ENCODE results near the gene MAML2. TPM values are rescaled to one million over a fixed set of nuclear protein-coding genes. Genes with fewer than 3 reads are reported as not detected.

Gene MAML2
- total RNA-seq, 2 experiments from 2014 or later = 0.15 to 1.0 TPM

- Histone ChIP-seq H3K4me3 (ENCODE audit: low read depth, low read length, poor library complexity, severe bottlenecking) (no peak overlapping the region), H2AFZ (ENCODE audit: low read length) (no peak overlapping the region), H3K79me2 (ENCODE audit: insufficient read depth, low read depth, low read length) (no peaks in the 10 kb centered on the region), H3K9me2 (ENCODE audit: insufficient read depth, low read length) (no peaks in the 10 kb centered on the region), H3K27ac (ENCODE audit: low read depth, low read length, poor library complexity, severe bottlenecking) (no peak overlapping the region), H3K4me2 (ENCODE audit: low read length) (no peak overlapping the region), H3K4me1 (ENCODE audit: insufficient read depth, low read length, poor library complexity, severe bottlenecking) (no peaks in the 10 kb centered on the region), H3K9me3 (ENCODE audit: low read length) (no peaks in the 10 kb centered on the region), H3K36me3 (ENCODE audit: insufficient read depth, low read length) (no peaks in the 10 kb centered on the region), H4K20me1 (ENCODE audit: insufficient read depth, low read length) (no peaks in the 10 kb centered on the region)
- TF ChIP-seq CTCF (conservative IDR thresholded peaks at IDR 0.05; ENCODE audit: low read length) (no peak), EZH2phosphoT487 (IDR thresholded peaks at IDR 0.05; ENCODE audit: borderline replicate concordance, low read depth, low read length) (no peak)
- intact Hi-C loops (cut with micrococcal nuclease; ENCODE audit: unreplicated experiment) = no loop called here
- ChIA-PET CTCF (ENCODE audit: unreplicated experiment) (no interaction called here), POLR2A (interaction anchor here (1.7 kb wide), 1 partner anchor 250 kb away, joined by 7 read pairs; the partner anchor contains the start of gene MAML2)
- DNase-seq (ENCODE audit: low spot score) = no peak
- BruUV-seq (replicated peaks) = no TSS peak
Observed at GRCh38 chr11:96092511-96092910, 250.5 kb downstream of the MAML2 start.

- no peak overlapping the region for H2AFZ ChIP-seq (ENCODE audit: low read length)
- BruUV-seq (replicated peaks) = no TSS peak
- H3K79me2 ChIP-seq (ENCODE audit: insufficient read depth, low read depth, low read length) = no peaks in the 10 kb centered on the region
- CTCF ChIA-PET (ENCODE audit: unreplicated experiment) = interaction anchor here (2.4 kb wide), 1 partner anchor 252 kb away, joined by 6 read pairs; the partner anchor contains the start of gene MAML2
- intact Hi-C loops (cut with micrococcal nuclease; ENCODE audit: unreplicated experiment) = loop anchor here (1.0 kb wide), 2 partner anchors 252 to 301 kb away; partner anchors contain the start of gene MAML2
- H3K9me3 ChIP-seq (ENCODE audit: low read length) = no peaks in the 10 kb centered on the region
- no peaks in the 10 kb centered on the region for H3K4me1 ChIP-seq (ENCODE audit: insufficient read depth, low read length, poor library complexity, severe bottlenecking)
- no peaks in the 10 kb centered on the region for H3K9me2 ChIP-seq (ENCODE audit: insufficient read depth, low read length)
- no peak overlapping the region for H3K27ac ChIP-seq (ENCODE audit: low read depth, low read length, poor library complexity, severe bottlenecking)
- no peaks in the 10 kb centered on the region for H4K20me1 ChIP-seq (ENCODE audit: insufficient read depth, low read length)
- H3K4me3 ChIP-seq (ENCODE audit: low read depth, low read length, poor library complexity, severe bottlenecking) = no peak overlapping the region
- DNase-seq (ENCODE audit: low spot score) = peak; percentile 64
- H3K36me3 ChIP-seq (ENCODE audit: insufficient read depth, low read length) = no peaks in the 10 kb centered on the region
- POLR2A ChIA-PET = interaction anchor here (0.6 to 1.7 kb wide), 2 partner anchors 251 to 309 kb away, joined by 4 to 7 read pairs; partner anchors contain the start of gene MAML2
- TF ChIP-seq EZH2phosphoT487 (IDR thresholded peaks at IDR 0.05; ENCODE audit: borderline replicate concordance, low read depth, low read length) (no peak), CTCF (conservative IDR thresholded peaks at IDR 0.05; ENCODE audit: low read length) (peak; percentile 69)
- H3K4me2 ChIP-seq (ENCODE audit: low read length) = no peak overlapping the region
Observed at GRCh38 chr11:96091476-96091875, 251.5 kb downstream of the MAML2 start.

GRCh38 chr11:96090711-96091110, 252.3 kb downstream of the MAML2 start:
- no TSS peak for BruUV-seq (replicated peaks)
- POLR2A ChIA-PET = interaction anchor here (0.6 kb wide), 1 partner anchor 310 kb away, joined by 4 read pairs; no protein-coding TSS in a partner anchor
- no peaks in the 10 kb centered on the region for H3K79me2 ChIP-seq (ENCODE audit: insufficient read depth, low read depth, low read length)

More at GRCh38 chr11:96090711-96091110, 252.3 kb downstream of the MAML2 start:
- Histone ChIP-seq H3K4me2 (ENCODE audit: low read length) (no peak overlapping the region), H3K9me3 (ENCODE audit: low read length) (no peaks in the 10 kb centered on the region), H3K4me1 (ENCODE audit: insufficient read depth, low read length, poor library complexity, severe bottlenecking) (no peaks in the 10 kb centered on the region), H3K9me2 (ENCODE audit: insufficient read depth, low read length) (no peaks in the 10 kb centered on the region), H3K27ac (ENCODE audit: low read depth, low read length, poor library complexity, severe bottlenecking) (no peak overlapping the region), H3K36me3 (ENCODE audit: insufficient read depth, low read length) (no peaks in the 10 kb centered on the region), H4K20me1 (ENCODE audit: insufficient read depth, low read length) (no peaks in the 10 kb centered on the region), H2AFZ (ENCODE audit: low read length) (no peak overlapping the region), H3K4me3 (ENCODE audit: low read depth, low read length, poor library complexity, severe bottlenecking) (no peak overlapping the region)
- CTCF ChIA-PET (ENCODE audit: unreplicated experiment) = interaction anchor here (2.4 kb wide), 1 partner anchor 253 kb away, joined by 6 read pairs; the partner anchor contains the start of gene MAML2
- no peak for DNase-seq (ENCODE audit: low spot score)
- no peak for TF ChIP-seq EZH2phosphoT487 (IDR thresholded peaks at IDR 0.05; ENCODE audit: borderline replicate concordance, low read depth, low read length)
- no peak for TF ChIP-seq CTCF (conservative IDR thresholded peaks at IDR 0.05; ENCODE audit: low read length)
- intact Hi-C loops (cut with micrococcal nuclease; ENCODE audit: unreplicated experiment) = loop anchor here (1.0 kb wide), 2 partner anchors 253 to 302 kb away; partner anchors contain the start of gene MAML2
